Mucosa of descending colon (tissue), 3 donors: ENCODE data around the gene ING2. TPM values are rescaled to one million over a fixed set of nuclear protein-coding genes. Genes with fewer than 3 reads are reported as not detected.

Experiments
- ATAC-seq: fragments of 200-7000 bp; cut with Tn5 transposase; one replicate; pipeline ENCODE4 v1.9.1; 2020; ENCODE audit warnings: mild to moderate bottlenecking, moderate library complexity
- DNase-seq, 3 donors: peaks; one replicate each; pipeline ENCODE4 v3.0.0-alpha.2; 2020
- H3K36me3 ChIP-seq: fragments of 200-600 bp; one replicate; pipeline ENCODE4 v1.8.0; 2021; ENCODE audit warnings: low read depth, mild to moderate bottlenecking
- H3K4me1 ChIP-seq: fragments of 200-600 bp; one replicate; pipeline ENCODE4 v1.8.0; 2021; ENCODE audit warnings: low read depth, mild to moderate bottlenecking
- H3K4me3 ChIP-seq: fragments of 200-600 bp; one replicate; pipeline ENCODE4 v1.8.0; 2021; ENCODE audit warnings: mild to moderate bottlenecking
- H3K9me3 ChIP-seq: fragments of 200-600 bp; one replicate; pipeline ENCODE4 v1.8.0; 2021; ENCODE audit warnings: mild to moderate bottlenecking
- intact Hi-C, 2 donors: fragments of 100-400 bp; cut with DNase I in 1 of 2; cut with micrococcal nuclease in 1 of 2; formaldehyde crosslinking; loops; one replicate each; pipeline versions ENCODE4 v1.11.0 to v1.11.1; 2022; cut with DNase I, micrococcal nuclease
- total RNA-seq, 3 donors: library from RNA; stranded (reverse); fragmentation: NEBNext Ultra II Directional in 2 of 3; extraction: Animal tissue kit (Norgen Biotek cat#: 25700) in 2 of 3; gene quantifications; one replicate each; pipeline versions ENCODE4 v1.2.1 to v1.2.4, GENCODE V29; 2021 to 2023
- TF ChIP-seq, protein P1 (sequence below): fragments of 200-600 bp; IDR thresholded peaks from one replicate; pipeline ENCODE4 v1.8.0; 2022; ENCODE audit warnings: antibody characterized with exemption, mild to moderate bottlenecking
- donor health status: DM: no; HTN: no; CAD: no; lungs with moderate emphysema.
- donor health status: DM: no; HTN: no; CAD: no.
- donor health status: DM: no; HTN: yes; CAD: no.

The ING2 gene
- total RNA-seq, 3 donors from 2014 or later = 9.9 to 12.5 (median 11.9) TPM

DNA sequence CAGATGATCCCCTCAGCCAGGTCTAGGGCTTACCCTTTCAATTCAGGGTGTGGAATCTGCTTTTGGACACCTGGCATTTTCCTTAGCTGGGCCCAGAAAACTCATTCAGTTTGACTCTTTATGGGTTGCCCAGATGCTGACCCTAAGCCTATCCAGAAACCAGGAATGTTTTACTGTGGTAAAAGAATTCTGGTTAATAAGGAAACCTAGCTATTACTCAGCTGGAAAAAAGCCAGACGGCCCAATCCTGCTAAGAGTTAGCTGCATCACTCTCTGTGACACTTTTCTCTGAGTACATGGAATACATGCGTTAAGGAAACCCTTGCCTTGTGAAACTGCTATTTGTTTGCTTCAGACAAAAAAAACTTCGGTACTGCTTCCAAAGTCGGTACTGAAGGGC lies 28.0 kb downstream of the ING2 start:
- ATAC-seq = no peak

DNA sequence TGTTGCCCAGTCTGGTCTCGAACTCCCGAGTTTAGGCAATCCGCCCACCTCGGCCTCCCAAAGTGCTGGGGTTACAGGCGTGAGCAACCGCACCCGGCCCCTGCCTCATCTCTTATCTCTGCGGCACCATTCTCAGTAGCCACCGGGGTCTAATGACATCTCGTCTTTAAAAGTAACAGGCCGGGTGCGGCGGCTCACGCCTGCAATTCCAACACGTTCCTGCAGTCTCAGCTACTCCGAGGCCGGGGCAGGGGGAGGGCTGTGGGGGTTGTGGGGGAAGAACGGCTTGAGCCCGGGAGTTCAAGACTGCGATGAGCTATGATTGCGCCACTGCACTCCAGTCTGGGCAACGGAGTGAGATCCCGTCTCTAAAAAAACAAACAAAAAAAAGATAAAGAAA lies 28.8 kb downstream of the ING2 start:
- intact Hi-C loops = no loop called here
- DNase-seq = no peak
- Histone ChIP-seq H3K4me1 (no peaks in the 10 kb centered on the region), H3K4me3 (no peak overlapping the region), H3K36me3 (no peaks in the 10 kb centered on the region), H3K9me3 (no peaks in the 10 kb centered on the region)
- ATAC-seq = no peak
- TF ChIP-seq, protein P1, sequence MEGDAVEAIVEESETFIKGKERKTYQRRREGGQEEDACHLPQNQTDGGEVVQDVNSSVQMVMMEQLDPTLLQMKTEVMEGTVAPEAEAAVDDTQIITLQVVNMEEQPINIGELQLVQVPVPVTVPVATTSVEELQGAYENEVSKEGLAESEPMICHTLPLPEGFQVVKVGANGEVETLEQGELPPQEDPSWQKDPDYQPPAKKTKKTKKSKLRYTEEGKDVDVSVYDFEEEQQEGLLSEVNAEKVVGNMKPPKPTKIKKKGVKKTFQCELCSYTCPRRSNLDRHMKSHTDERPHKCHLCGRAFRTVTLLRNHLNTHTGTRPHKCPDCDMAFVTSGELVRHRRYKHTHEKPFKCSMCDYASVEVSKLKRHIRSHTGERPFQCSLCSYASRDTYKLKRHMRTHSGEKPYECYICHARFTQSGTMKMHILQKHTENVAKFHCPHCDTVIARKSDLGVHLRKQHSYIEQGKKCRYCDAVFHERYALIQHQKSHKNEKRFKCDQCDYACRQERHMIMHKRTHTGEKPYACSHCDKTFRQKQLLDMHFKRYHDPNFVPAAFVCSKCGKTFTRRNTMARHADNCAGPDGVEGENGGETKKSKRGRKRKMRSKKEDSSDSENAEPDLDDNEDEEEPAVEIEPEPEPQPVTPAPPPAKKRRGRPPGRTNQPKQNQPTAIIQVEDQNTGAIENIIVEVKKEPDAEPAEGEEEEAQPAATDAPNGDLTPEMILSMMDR = no peak

More for the DNA sequence above, 28.0 kb downstream of the ING2 start:
- intact Hi-C loops = no loop called here
- TF ChIP-seq, protein P1 = no peak
- Histone ChIP-seq H3K36me3 (no peaks in the 10 kb centered on the region), H3K4me3 (no peak overlapping the region), H3K9me3 (no peaks in the 10 kb centered on the region), H3K4me1 (no peaks in the 10 kb centered on the region)
- no peak for DNase-seq

DNA sequence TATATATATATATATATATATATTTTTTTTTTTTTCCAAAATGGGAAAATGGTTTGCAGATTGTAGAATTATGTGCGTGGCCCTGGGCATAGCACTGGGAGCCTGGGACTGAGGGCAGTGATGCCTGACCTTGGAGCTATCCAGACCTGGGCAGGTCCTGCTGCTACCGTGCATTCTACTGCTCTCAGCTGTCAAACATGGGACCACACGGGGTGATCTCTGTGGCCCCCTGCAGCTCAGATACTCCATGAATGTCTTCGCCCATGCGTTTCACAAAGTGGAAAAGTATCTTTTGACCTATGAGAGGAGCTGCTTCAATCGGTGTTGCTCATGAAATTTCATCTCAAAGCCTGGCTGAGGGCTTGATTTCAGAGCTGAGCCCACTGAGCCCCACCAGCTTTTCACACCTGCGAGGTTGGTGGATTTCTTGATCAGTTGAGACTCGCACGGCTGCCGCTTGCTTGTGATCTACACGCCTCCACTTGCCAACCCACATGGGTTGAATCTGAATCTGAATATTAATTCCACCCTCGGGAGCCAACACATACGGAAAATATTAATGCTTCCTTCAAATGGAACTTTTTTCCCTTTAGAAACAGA lies 35.7 kb downstream of the ING2 start:
- H3K4me3 ChIP-seq = no peak overlapping the region
- DNase-seq (no peak), ATAC-seq (no peak)
- no peaks in the 10 kb centered on the region for H3K36me3 ChIP-seq
- H3K9me3 ChIP-seq = peaks cover 4% of the 10 kb centered on the region
- TF ChIP-seq, protein P1 = no peak
- H3K4me1 ChIP-seq = no peaks in the 10 kb centered on the region
- intact Hi-C loops = no loop called here

DNA sequence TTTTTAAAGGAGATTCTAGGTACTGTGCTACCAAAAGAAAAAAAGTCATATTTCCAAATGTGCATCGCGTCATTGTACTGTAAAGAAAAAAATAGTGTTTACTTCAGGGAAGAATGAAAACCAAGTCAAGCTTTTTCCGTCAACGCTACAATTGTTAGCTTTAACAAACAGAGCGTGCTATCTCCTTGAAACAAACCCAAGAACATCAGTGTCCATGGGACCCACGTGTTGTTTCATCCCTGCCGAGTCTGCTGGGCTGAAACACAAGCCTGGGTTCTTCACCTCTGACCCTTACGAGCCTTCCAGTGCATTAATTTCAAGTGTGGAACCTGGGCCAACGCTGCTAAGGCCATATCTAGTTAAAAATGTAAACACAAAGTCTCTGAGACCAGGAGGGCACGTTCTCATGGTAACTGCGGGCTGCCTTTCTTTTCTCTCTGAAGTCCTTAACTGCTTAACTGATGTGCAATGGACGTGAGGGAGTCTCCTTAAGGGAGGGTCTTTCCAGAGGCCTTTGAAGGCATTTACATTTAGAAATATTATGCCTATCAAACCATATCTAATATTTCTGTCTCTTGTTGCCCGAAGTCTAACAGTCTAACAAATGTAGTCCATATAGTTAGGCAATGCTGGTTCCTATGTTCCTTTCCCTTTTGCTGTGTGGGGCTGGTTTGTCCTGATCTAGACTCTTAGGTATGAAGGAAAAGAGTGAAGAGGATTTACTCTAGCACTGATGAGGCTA lies 36.3 kb downstream of the ING2 start:
- ATAC-seq (no peak), DNase-seq (no peak)
- TF ChIP-seq, protein P1 = no peak
- intact Hi-C loops = no loop called here
- Histone ChIP-seq H3K4me3 (no peak overlapping the region), H3K36me3 (no peaks in the 10 kb centered on the region), H3K9me3 (peaks cover 4% of the 10 kb centered on the region), H3K4me1 (no peaks in the 10 kb centered on the region)

DNA sequence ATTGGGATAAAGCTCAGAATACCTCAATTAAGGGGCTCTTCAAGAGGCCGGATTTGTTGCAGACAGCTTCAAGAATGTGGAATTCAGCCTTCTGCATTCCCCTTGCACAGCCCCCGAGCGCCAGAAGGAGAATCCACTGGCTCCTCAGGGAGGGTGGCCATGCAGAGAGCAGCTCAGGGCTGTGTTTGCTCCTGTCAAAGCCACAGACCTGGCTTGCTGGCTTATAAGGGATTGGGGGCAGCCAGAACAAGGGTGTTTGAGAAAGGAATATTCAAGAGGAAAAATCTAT lies 36.8 kb downstream of the ING2 start:
- ATAC-seq = no peak
- H3K4me3 ChIP-seq = no peak overlapping the region
- no peaks in the 10 kb centered on the region for H3K36me3 ChIP-seq
- no peak for DNase-seq
- no peaks in the 10 kb centered on the region for H3K4me1 ChIP-seq
- H3K9me3 ChIP-seq = peaks cover 4% of the 10 kb centered on the region
- intact Hi-C loops = no loop called here
- TF ChIP-seq, protein P1 = no peak
